ENCODE measurements around the gene ASPHD1. TPM values are rescaled to one million over a fixed set of nuclear protein-coding genes. Genes with fewer than 3 reads are reported as not detected.
"Not testable (repeated sequence)": the region's sequence is repeated elsewhere in the genome, so short reads cannot be mapped to it uniquely, and the experiment has no call there.

Gene ASPHD1
- total RNA-seq, 6 experiments from 2014 or later = 5.1 to 15.9 (median 14.1) TPM

GRCh38 chr16:29863669-29863984 lies 36.7 kb upstream of the ASPHD1 start:
- H3K36me3 Mint-ChIP-seq (ENCODE audit: low read depth) = peaks cover 17% of the 10 kb centered on the region
- DNase-seq = no peak
- no peak; the same call in 1 of the 2 replicates for TF ChIP-seq CTCF (IDR thresholded peaks at IDR 0.05)
- H3K4me3 Mint-ChIP-seq = peak overlapping the region; percentile 99
- no peaks in the 10 kb centered on the region for H3K9me3 Mint-ChIP-seq
- H3K4me1 Mint-ChIP-seq (ENCODE audit: low read depth) = peaks cover 19% of the 10 kb centered on the region
- peaks cover 1% of the 10 kb centered on the region; the same call in 1 of the 2 replicates for H3K27me3 Mint-ChIP-seq (ENCODE audit: insufficient read depth)
- H3K27ac Mint-ChIP-seq = peak overlapping the region; percentile 99

- no peak overlapping the region for H3K4me3 Mint-ChIP-seq
- H3K36me3 Mint-ChIP-seq (ENCODE audit: low read depth) = peaks cover 15% of the 10 kb centered on the region
- no peak for DNase-seq
- H3K9me3 Mint-ChIP-seq = no peaks in the 10 kb centered on the region
- H3K27me3 Mint-ChIP-seq (ENCODE audit: insufficient read depth) = peaks cover 4% of the 10 kb centered on the region; the same call in 1 of the 2 replicates
- no peak overlapping the region for H3K27ac Mint-ChIP-seq
- no peak for TF ChIP-seq CTCF (IDR thresholded peaks at IDR 0.05)
- peaks cover 19% of the 10 kb centered on the region for H3K4me1 Mint-ChIP-seq (ENCODE audit: low read depth)
Measured at GRCh38 chr16:29864205-29864604, 36.1 kb upstream of the ASPHD1 start.

DNA sequence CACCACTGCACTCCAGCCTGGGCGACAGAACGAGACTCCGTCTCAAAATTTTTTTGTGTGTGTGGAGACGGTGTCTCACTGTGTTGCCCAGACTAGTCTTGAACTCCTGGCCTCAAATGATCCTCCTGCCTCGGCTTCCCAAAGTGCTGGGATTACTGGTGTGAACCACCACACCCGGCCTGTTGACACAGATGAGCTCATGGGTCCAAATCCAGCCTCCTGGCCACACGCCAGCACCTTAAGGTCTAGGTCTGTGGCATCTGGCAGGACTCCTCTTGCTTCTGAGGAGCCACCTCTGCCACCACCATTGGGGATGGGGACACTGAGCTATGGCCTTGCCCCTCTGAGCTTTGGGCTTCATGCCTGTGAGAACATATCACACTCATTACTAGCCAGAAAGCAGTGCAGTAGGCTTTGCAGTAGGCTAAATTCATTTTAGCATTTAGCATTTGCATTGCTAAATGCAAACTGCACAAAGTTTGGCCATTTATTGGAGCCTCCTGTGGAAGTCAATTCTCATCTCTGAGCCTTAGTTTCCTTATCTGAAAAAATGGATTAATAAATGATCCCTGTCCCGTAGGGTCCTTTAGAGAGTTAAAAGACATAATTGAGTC lies 31.8 kb upstream of the ASPHD1 start:
- Mint-ChIP-seq H3K4me3 (no peak overlapping the region), H3K27ac (no peak overlapping the region), H3K9me3 (no peaks in the 10 kb centered on the region), H3K4me1 (ENCODE audit: low read depth) (no peaks in the 10 kb centered on the region), H3K27me3 (ENCODE audit: insufficient read depth) (peaks cover 8% of the 10 kb centered on the region), H3K36me3 (ENCODE audit: low read depth) (no peaks in the 10 kb centered on the region)
- DNase-seq = no peak
- TF ChIP-seq CTCF (IDR thresholded peaks at IDR 0.05) = no peak

GRCh38 chr16:29869067-29869466 lies 31.2 kb upstream of the ASPHD1 start:
- H3K4me3 Mint-ChIP-seq; H3K4me1 Mint-ChIP-seq (ENCODE audit: low read depth); H3K27me3 Mint-ChIP-seq (ENCODE audit: insufficient read depth); DNase-seq; H3K27ac Mint-ChIP-seq; H3K36me3 Mint-ChIP-seq (ENCODE audit: low read depth); H3K9me3 Mint-ChIP-seq: not testable (repeated sequence)

- H3K36me3 Mint-ChIP-seq (ENCODE audit: low read depth) = no peaks in the 10 kb centered on the region
- no peak overlapping the region for H3K27ac Mint-ChIP-seq
- no peak overlapping the region for H3K4me3 Mint-ChIP-seq
- no peaks in the 10 kb centered on the region for H3K9me3 Mint-ChIP-seq
- no peak for DNase-seq
- H3K4me1 Mint-ChIP-seq (ENCODE audit: low read depth) = 0 out of 2 replicates have a peak, but pooled peaks cover 4% of the 10 kb centered on the region
- H3K27me3 Mint-ChIP-seq (ENCODE audit: insufficient read depth) = peaks cover 20% of the 10 kb centered on the region
- no peak for TF ChIP-seq CTCF (IDR thresholded peaks at IDR 0.05)
Measured at GRCh38 chr16:29871822-29872546, 28.3 kb upstream of the ASPHD1 start.

GRCh38 chr16:29873319-29873718 lies 27.0 kb upstream of the ASPHD1 start:
- no peak for DNase-seq
- no peak for TF ChIP-seq CTCF (IDR thresholded peaks at IDR 0.05)
- H3K27ac Mint-ChIP-seq = no peak overlapping the region

More at GRCh38 chr16:29873319-29873718, 27.0 kb upstream of the ASPHD1 start:
- H3K27me3 Mint-ChIP-seq (ENCODE audit: insufficient read depth) = peaks cover 30% of the 10 kb centered on the region
- H3K9me3 Mint-ChIP-seq = no peaks in the 10 kb centered on the region; the same call in 1 of the 2 replicates
- H3K4me1 Mint-ChIP-seq (ENCODE audit: low read depth) = peaks cover 10% of the 10 kb centered on the region; the same call in 1 of the 2 replicates
- H3K36me3 Mint-ChIP-seq (ENCODE audit: low read depth) = peaks cover 5% of the 10 kb centered on the region; the same call in 1 of the 2 replicates
- no peak overlapping the region for H3K4me3 Mint-ChIP-seq
